GM10248 (cell line): ENCODE results near the gene NUDT8.
"Not testable (repeated sequence)": the region's sequence is repeated elsewhere in the genome, so short reads cannot be mapped to it uniquely, and the experiment has no call there.

Source experiments
- CTCF ChIA-PET: fragments of 300-600 bp; sonication (Branson Sonifier 250); formaldehyde crosslinking; extraction: SDS; loops from one replicate; lab custom pipeline; 2021; ENCODE audit warnings: antibody characterized with exemption; lab: Yijun Ruan, JAX
- POLR2A ChIA-PET: fragments of 350-650 bp; sonication (Branson Sonifier 250); formaldehyde crosslinking; extraction: SDS; loops from one replicate; lab custom pipeline; 2020; ENCODE audit warnings: antibody characterized with exemption; lab: Yijun Ruan, JAX
- DNase-seq: peaks from one replicate; pipeline ENCODE4 v3.0.0; 2012; ENCODE audit errors: extremely low spot score
- CTCF ChIP-seq: IDR thresholded peaks from 2 replicates; pipeline ENCODE4 v1.5.1; 2012; ENCODE audit warnings: mild to moderate bottlenecking, low read depth; ENCODE audit errors: extremely low read depth, missing control alignments, control extremely low read depth

The NUDT8 gene

GRCh38 chr11:67619683-67620618 is 9.8 kb downstream of the NUDT8 start:
- POLR2A ChIA-PET, DNase-seq: not testable (repeated sequence)
- CTCF ChIA-PET, result interaction anchor here (0.6 to 2.4 kb wide), 4 partner anchors 9 to 237 kb away, joined by 3 to 26 read pairs (median 3); partner anchors contain the start of gene NUDT8

- CTCF ChIA-PET, result interaction anchor here (0.6 to 2.4 kb wide), 2 partner anchors 10 to 34 kb away, joined by 3 to 26 read pairs; partner anchors contain the start of gene NUDT8
- DNase-seq, POLR2A ChIA-PET: not testable (repeated sequence)
Measured at GRCh38 chr11:67618901-67619659, 10.7 kb downstream of the NUDT8 start.

- ChIA-PET POLR2A (no interaction called here), CTCF (interaction anchor here (1.5 to 3.3 kb wide), 2 partner anchors 9 to 11 kb away, joined by 6 to 26 read pairs; partner anchors contain the start of gene NUDT8)
- TF ChIP-seq CTCF, result no peak
- no peak for DNase-seq
Measured at GRCh38 chr11:67617243-67617953, 12.3 kb downstream of the NUDT8 start.

GRCh38 chr11:67616431-67617242 is 13.1 kb downstream of the NUDT8 start:
- DNase-seq, result no peak
- no peak for TF ChIP-seq CTCF
- ChIA-PET POLR2A (interaction anchor here (0.7 kb wide), 1 partner anchor 23 kb away, joined by 3 read pairs; no protein-coding TSS in a partner anchor), CTCF (interaction anchor here (1.0 to 3.3 kb wide), 5 partner anchors 10 to 42 kb away, joined by 3 to 26 read pairs (median 5); partner anchors contain the start of genes NUDT8 and TBX10)

GRCh38 chr11:67615728-67616430 is 13.9 kb downstream of the NUDT8 start:
- TF ChIP-seq CTCF, result no peak
- ChIA-PET CTCF (interaction anchor here (1.0 to 3.3 kb wide), 5 partner anchors 13 to 215 kb away, joined by 3 to 26 read pairs (median 5); partner anchors contain the start of genes NUDT8, PPP1CA and TBX10), POLR2A (interaction anchor here (0.7 kb wide), 1 partner anchor 22 kb away, joined by 3 read pairs; no protein-coding TSS in a partner anchor)
- no peak for DNase-seq
